Epithelial cell of esophagus (primary cell): ENCODE measurements around the gene GPR176.

ENCODE experiments used
- DNase-seq: peaks from one replicate; pipeline ENCODE4 v3.0.0; 2010; ENCODE audit warnings: low read depth
- H3K4me3 ChIP-seq: 2 replicates; pipeline ENCODE4 v1.5.1; 2011; ENCODE audit warnings: mild to moderate bottlenecking, low read length, control low read depth
- TF ChIP-seq, protein P1 (sequence below): IDR thresholded peaks from 2 replicates; pipeline ENCODE4 v1.5.1; 2011; ENCODE audit warnings: low read depth, mild to moderate bottlenecking, low read length, control low read depth, inconsistent platforms; ENCODE audit not compliant: insufficient read depth; ENCODE audit errors: missing control alignments

Gene GPR176

DNA sequence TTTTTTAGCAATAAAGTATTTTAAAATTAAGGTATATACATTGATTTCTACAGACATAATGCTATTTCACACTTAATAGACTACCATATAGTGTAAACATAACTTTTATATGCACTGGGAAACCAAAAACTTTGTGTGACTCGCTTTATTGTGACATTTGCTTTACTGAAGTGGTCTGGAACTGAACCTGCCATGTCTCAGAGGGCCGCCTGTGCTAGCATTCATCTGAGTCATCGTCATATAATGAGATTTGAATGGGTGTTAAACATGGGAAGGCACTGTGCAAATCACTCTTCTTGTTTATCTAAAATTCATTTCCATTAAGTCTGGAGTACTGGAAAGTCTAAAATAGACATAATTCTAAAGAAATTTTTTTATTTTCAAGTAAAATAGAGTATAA lies 26.8 kb upstream of the GPR176 start:
- no peak overlapping the region for H3K4me3 ChIP-seq
- TF ChIP-seq, protein P1, sequence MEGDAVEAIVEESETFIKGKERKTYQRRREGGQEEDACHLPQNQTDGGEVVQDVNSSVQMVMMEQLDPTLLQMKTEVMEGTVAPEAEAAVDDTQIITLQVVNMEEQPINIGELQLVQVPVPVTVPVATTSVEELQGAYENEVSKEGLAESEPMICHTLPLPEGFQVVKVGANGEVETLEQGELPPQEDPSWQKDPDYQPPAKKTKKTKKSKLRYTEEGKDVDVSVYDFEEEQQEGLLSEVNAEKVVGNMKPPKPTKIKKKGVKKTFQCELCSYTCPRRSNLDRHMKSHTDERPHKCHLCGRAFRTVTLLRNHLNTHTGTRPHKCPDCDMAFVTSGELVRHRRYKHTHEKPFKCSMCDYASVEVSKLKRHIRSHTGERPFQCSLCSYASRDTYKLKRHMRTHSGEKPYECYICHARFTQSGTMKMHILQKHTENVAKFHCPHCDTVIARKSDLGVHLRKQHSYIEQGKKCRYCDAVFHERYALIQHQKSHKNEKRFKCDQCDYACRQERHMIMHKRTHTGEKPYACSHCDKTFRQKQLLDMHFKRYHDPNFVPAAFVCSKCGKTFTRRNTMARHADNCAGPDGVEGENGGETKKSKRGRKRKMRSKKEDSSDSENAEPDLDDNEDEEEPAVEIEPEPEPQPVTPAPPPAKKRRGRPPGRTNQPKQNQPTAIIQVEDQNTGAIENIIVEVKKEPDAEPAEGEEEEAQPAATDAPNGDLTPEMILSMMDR = no peak
- peak; percentile 30 for DNase-seq

DNA sequence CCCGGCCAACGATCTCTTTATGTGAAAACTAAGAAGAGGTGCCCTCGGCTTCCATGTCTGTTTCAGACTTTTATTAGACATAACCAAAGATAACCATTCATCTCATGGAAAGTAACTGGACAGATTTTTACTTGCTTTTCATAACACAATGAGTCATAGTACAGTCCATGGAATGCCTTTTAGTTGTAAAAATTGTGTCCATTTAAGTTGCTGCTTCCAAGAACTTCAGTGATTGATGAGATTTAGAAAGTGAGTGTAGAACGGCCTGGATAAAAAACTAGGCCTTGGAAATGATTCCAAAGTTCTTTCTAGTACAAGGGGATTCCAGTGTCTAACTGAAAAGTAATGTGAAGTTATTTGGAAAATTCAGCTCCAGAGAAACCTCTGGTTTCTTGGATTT lies 24.7 kb upstream of the GPR176 start:
- TF ChIP-seq, protein P1 = no peak
- DNase-seq = no peak
- H3K4me3 ChIP-seq = no peak overlapping the region

DNA sequence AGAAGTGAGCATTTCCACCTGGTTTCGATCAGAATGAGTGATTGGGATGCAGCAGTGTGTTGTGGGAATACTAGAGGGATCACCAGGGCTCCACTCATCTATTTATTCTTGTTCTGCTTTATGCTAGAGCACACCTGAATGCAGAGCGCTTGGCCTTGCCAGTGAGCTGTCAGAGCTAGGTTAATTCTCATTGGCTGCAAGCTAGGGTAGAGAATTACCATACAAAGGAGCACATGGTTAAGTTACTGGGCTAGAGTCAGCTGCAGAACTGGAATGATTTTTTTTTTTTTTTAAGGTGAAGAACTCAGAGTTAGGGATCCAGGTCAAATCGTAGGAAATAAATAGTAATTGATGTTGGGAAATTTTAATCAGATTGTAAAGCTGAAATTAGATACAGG lies 22.7 kb upstream of the GPR176 start:
- no peak for DNase-seq
- TF ChIP-seq, protein P1 = no peak
- H3K4me3 ChIP-seq = no peak overlapping the region

DNA sequence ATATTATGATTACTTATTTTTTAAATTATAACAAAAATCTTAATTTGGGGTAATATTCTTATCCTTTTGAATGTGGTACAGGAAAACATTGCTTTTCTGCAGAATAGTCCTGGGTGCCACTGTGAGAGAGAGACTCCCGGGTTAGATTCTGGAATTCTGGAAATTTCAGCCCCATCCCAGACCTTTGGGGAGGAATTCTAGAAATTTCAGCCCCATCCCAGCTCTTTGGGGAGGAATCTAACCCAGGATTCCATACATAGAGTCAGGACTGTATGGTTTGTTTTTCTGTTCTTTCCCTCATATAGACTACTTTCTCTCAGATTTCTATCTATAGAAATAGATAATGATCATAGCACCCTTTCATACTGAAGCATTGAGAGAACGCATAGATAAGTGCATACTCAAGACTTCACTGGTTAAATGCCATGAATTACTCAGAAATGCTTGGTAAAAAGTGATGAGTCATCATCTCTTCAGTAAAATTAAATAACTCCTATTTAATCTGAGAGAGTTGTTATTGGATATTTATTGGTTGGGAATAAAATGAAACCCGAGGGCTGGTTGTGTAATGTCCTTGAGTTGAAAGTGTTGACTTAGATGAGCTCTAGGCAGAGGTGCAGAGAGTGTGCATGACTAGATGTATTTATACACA lies 22.2 kb upstream of the GPR176 start:
- H3K4me3 ChIP-seq = no peak overlapping the region
- no peak for DNase-seq
- TF ChIP-seq, protein P1 = no peak

DNA sequence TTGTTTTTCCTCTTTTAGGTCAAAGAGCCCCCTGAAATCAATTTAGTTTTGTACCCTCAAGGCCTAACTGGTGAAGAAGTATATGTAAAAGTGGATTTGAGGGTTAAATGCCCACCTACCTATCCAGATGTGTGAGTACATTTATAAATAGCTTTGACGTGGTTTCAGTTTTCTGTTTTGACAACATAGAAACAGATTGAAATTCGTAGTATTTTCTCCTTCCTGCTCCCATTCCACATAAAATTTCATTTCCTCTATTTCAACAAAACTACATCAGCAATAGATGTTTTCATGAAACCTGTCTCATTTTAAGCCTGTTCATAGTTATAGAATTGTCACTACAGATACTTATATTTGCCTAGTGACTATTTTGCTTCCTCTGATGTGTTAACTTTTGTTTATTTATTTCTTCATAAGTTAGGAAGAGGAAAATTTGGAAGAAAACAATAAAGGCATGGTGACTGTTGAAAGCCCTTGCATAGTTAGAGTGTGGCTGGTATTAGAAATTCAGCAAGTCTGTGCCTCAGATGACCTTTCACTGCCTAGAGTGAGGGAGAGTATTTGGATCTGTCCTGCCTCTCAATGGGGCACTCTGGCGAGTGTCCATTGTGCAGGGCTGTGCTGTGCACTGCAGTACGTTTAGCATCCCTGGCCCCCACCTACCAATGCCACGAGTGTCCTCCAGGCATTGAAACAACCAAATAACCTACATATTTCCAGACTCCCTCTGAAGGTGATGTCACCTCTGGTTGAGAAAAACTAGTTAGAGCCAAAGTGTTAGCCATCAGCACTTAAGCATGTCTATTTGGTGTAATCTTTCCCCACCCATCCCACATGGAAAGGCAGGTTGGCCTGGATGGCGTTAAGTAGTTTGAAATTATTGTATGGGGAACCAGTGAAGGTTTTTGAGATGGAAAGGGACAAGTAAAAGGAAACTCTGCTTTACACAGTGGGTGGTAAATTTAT lies 19.7 kb upstream of the GPR176 start:
- TF ChIP-seq, protein P1 = no peak
- DNase-seq = peak; percentile 8
- H3K4me3 ChIP-seq = no peak overlapping the region

DNA sequence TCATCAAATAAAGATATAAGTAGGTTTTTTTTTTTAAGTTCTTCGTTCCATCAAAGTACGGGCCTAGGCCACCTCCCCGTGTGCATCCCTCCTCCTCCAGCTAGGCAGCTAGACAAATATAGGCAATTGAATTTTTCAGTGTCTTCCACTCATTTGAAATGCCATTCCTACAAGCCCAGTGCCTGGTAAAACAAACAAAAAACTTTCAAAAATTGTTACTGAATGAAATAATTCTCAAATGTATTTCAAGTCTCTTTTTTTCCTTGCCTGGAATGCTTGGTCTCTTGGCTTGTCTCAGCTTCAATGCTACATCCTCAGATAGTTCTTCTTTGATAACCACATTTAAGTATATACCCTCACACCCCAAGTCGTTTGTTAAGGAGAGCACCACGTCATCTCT lies 17.6 kb upstream of the GPR176 start:
- TF ChIP-seq, protein P1 = no peak
- DNase-seq = no peak
- H3K4me3 ChIP-seq = no peak overlapping the region
